DOHH2 (cell line): ENCODE results near the gene CDK5.

ENCODE experiments used
- EZH2phosphoT487 ChIP-seq: fragments of 200-600 bp; sonication (generic); IDR thresholded peaks from 2 replicates; pipeline ENCODE4 v1.6.1; 2017; ENCODE audit warnings: borderline replicate concordance, mild to moderate bottlenecking, antibody characterized with exemption, low read length, moderate library complexity, mixed read lengths
- TF ChIP-seq, protein P1 (sequence below): fragments of 200-600 bp; sonication (generic); IDR thresholded peaks from one replicate; pipeline ENCODE4 v1.5.1; 2014; ENCODE audit warnings: antibody characterized with exemption, mild to moderate bottlenecking, low read depth, low read length; ENCODE audit not compliant: poor library complexity, severe bottlenecking

GRCh38 chr7:151015967-151016366 lies 41.7 kb downstream of the CDK5 start:
- TF ChIP-seq, protein P1, sequence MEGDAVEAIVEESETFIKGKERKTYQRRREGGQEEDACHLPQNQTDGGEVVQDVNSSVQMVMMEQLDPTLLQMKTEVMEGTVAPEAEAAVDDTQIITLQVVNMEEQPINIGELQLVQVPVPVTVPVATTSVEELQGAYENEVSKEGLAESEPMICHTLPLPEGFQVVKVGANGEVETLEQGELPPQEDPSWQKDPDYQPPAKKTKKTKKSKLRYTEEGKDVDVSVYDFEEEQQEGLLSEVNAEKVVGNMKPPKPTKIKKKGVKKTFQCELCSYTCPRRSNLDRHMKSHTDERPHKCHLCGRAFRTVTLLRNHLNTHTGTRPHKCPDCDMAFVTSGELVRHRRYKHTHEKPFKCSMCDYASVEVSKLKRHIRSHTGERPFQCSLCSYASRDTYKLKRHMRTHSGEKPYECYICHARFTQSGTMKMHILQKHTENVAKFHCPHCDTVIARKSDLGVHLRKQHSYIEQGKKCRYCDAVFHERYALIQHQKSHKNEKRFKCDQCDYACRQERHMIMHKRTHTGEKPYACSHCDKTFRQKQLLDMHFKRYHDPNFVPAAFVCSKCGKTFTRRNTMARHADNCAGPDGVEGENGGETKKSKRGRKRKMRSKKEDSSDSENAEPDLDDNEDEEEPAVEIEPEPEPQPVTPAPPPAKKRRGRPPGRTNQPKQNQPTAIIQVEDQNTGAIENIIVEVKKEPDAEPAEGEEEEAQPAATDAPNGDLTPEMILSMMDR, result no peak
- TF ChIP-seq EZH2phosphoT487, result no peak
